Measurements from ENCODE around the gene FIGLA. TPM values are rescaled to one million over a fixed set of nuclear protein-coding genes. Genes with fewer than 3 reads are reported as not detected.
"Not testable (repeated sequence)": the region's sequence is repeated elsewhere in the genome, so short reads cannot be mapped to it uniquely, and the experiment has no call there.

The FIGLA gene
- total and polyA plus RNA-seq, 11 donors = not detected

DNA sequence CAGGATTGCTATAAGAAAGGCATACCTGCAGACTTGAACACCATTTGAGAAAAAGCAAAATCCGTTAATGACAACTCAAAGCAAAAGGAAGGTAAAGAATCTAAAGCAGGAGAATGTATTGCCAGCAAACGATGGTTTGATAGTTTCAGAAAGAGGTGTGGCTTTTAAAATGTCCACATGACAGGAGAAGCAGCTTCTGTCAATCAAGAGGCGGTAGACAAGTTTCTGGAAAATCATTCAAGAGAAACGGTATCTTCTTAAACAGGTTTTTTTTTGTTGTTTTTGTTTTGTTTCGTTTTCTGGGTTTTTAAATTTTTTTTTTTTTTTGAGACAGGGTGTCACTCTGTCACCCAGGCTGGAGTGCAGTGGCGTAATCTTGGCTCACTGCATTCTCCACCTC, 16.2 kb upstream of the FIGLA start:
- 63 to 67% (median 65%) methylated on average over 6 of the region's 6 CpGs for WGBS, 4 donors

DNA sequence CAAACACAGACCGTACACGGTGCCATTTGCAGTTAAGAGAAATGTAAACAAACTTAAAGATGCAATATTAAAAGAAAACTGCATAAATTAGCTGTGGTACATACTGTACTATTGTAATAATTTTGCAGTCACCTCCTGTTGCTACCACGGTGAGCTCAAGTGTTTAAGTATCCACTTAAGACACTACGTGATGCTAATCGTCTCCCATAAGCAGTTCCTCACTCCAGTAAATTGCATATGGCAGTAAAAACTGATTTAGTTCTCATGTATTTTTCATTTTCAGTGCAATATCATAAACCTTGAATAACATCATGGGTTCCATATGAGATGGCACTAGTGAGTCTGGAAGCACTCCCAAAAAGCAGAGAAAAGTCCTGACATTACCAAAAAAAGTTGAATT, 15.6 kb upstream of the FIGLA start:
- TF ChIP-seq POLR2A (IDR thresholded peaks at IDR 0.05) = no peak
- intact Hi-C loops (cut with DNase I) = no loop called here
- ATAC-seq (no peak), DNase-seq (no peak)
- WGBS, 4 donors = 55 to 73% (median 59%) methylated on average over 5 of the region's 5 CpGs
- no peak overlapping the region for H3K4me3 ChIP-seq
- peaks cover 0 to 5% (median 0%) of the 10 kb centered on the region in 12 donors for H3K9me3 ChIP-seq
- no peaks in the 10 kb centered on the region for H3K4me1 ChIP-seq
- peaks cover 0 to 7% (median 0%) of the 10 kb centered on the region in 9 donors for H3K27me3 ChIP-seq
- no peak overlapping the region for H3K27ac ChIP-seq
- H3K36me3 ChIP-seq = no peaks in the 10 kb centered on the region

More for the DNA sequence above, 16.2 kb upstream of the FIGLA start:
- Histone ChIP-seq H3K36me3 (no peaks in the 10 kb centered on the region), H3K4me3 (no peak overlapping the region), H3K27ac (no peak overlapping the region), H3K27me3 (peaks cover 0 to 7% (median 0%) of the 10 kb centered on the region in 9 donors), H3K9me3 (peaks cover 0 to 5% (median 0%) of the 10 kb centered on the region in 12 donors), H3K4me1 (no peaks in the 10 kb centered on the region)
- ATAC-seq = no peak
- TF ChIP-seq, protein P1, sequence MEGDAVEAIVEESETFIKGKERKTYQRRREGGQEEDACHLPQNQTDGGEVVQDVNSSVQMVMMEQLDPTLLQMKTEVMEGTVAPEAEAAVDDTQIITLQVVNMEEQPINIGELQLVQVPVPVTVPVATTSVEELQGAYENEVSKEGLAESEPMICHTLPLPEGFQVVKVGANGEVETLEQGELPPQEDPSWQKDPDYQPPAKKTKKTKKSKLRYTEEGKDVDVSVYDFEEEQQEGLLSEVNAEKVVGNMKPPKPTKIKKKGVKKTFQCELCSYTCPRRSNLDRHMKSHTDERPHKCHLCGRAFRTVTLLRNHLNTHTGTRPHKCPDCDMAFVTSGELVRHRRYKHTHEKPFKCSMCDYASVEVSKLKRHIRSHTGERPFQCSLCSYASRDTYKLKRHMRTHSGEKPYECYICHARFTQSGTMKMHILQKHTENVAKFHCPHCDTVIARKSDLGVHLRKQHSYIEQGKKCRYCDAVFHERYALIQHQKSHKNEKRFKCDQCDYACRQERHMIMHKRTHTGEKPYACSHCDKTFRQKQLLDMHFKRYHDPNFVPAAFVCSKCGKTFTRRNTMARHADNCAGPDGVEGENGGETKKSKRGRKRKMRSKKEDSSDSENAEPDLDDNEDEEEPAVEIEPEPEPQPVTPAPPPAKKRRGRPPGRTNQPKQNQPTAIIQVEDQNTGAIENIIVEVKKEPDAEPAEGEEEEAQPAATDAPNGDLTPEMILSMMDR (IDR thresholded peaks at IDR 0.05) = no peak
- no peak for TF ChIP-seq POLR2A (IDR thresholded peaks at IDR 0.05)
- DNase-seq = no peak
- intact Hi-C loops (cut with DNase I) = no loop called here

- peaks cover 0 to 9% (median 0%) of the 10 kb centered on the region in 12 donors for H3K4me1 ChIP-seq
- ATAC-seq (no peak), DNase-seq (no peak)
- TF ChIP-seq, protein P1 (IDR thresholded peaks at IDR 0.05) = no peak
- peaks cover 0 to 7% (median 0%) of the 10 kb centered on the region in 9 donors for H3K27me3 ChIP-seq
- intact Hi-C loops (cut with DNase I) = no loop called here
- 72 to 81% (median 75%) methylated on average over 10 of the region's 10 CpGs for WGBS, 4 donors
- H3K36me3 ChIP-seq = no peaks in the 10 kb centered on the region
- peaks cover 0 to 10% (median 0%) of the 10 kb centered on the region in 12 donors for H3K9me3 ChIP-seq
- no peak overlapping the region for H3K27ac ChIP-seq
- H3K4me3 ChIP-seq = no peak overlapping the region
Observed at GRCh38 chr2:70801607-70802263, 11.3 kb upstream of the FIGLA start.

DNA sequence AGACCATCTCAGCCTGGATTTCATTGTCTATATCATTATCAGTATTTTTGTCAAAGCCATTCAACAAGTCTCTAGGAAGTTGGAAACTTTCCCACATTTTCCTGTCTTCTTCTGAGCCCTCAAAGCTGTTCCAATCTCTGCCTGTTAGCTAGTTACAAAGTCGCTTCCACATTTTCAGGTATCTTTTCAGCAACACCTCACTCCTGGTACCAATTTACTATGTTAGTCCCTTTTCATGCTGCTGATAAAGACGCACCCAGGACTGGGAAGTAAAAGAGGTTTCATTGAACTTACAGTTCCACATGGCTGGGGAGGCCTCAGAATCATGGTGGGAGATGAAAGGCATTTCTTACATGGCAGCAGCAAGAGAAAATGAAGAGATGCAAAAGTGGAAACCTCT, 9.3 kb upstream of the FIGLA start:
- DNase-seq (no peak), ATAC-seq (no peak)
- 77 to 88% (median 83%) methylated on average over 2 of the region's 2 CpGs for WGBS, 4 donors
- Histone ChIP-seq H3K27me3 (peaks cover 0 to 5% (median 0%) of the 10 kb centered on the region in 9 donors), H3K36me3 (no peaks in the 10 kb centered on the region), H3K4me3 (no peak overlapping the region), H3K9me3 (peaks cover 0 to 10% (median 0%) of the 10 kb centered on the region in 12 donors), H3K27ac (no peak overlapping the region), H3K4me1 (peaks cover 0 to 9% (median 0%) of the 10 kb centered on the region in 12 donors)
- intact Hi-C loops (cut with DNase I) = loop anchor here in 2 of 10 donors (10.0 kb wide), 2 partner anchors 65 to 145 kb away; no protein-coding TSS in a partner anchor
- TF ChIP-seq, protein P1 (IDR thresholded peaks at IDR 0.05) = no peak
- TF ChIP-seq POLR2A (IDR thresholded peaks at IDR 0.05) = no peak

DNA sequence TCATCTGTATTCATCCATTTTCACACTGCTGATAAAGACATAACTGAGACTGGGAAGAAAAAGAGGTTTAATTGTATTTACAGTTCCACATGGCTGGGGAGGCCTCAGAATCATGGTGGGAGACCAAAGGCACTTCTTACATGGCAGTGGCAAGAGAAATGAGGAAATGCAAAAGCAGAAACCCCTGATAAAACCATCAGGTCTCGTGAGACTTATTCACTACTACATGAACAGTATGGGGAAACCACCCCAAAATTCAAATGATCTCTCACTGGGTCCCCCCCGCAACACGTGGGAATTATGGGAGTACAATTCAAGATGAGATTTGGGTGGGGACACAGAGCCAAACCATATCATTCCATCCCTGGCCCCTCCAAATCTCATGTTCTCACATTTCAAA, 7.6 kb upstream of the FIGLA start:
- 84 to 97% (median 88%) methylated on average over 3 of the region's 3 CpGs for whole genome bisulfite sequencing, 4 donors
- DNase-seq, ATAC-seq: not testable (repeated sequence)

More for the DNA sequence above, 7.6 kb upstream of the FIGLA start:
- Histone ChIP-seq H3K9me3 (peaks cover 0 to 10% (median 0%) of the 10 kb centered on the region in 12 donors), H3K4me1 (peaks cover 0 to 18% (median 0%) of the 10 kb centered on the region in 12 donors), H3K27ac (peak overlapping the region in 1 of 12 donors; percentile 35)
- H3K4me3 ChIP-seq, H3K27me3 ChIP-seq, H3K36me3 ChIP-seq: not testable (repeated sequence)
- intact Hi-C loops (cut with DNase I) = loop anchor here in 2 of 10 donors (10.0 kb wide), 2 partner anchors 67 to 147 kb away; no protein-coding TSS in a partner anchor
